GM12874 (cell line): ENCODE results near the gene ADCY2.

ENCODE experiments used
- CTCF ChIP-seq: IDR thresholded peaks from 2 replicates; pipeline ENCODE4 v1.5.1; 2011; ENCODE audit warnings: low read depth, mild to moderate bottlenecking, control low read depth, low read length, moderate library complexity; ENCODE audit not compliant: insufficient read depth

Gene ADCY2

GRCh38 chr5:7867260-7867659 is 471.3 kb downstream of the ADCY2 start:
- TF ChIP-seq CTCF = no peak

- no peak for TF ChIP-seq CTCF
Observed at GRCh38 chr5:7868427-7868772, 472.5 kb downstream of the ADCY2 start.

GRCh38 chr5:7868773-7869473 is 473.0 kb downstream of the ADCY2 start, which contains the start of the genes FASTKD3 and MTRR:
Gene FASTKD3, minus strand, starts transcription at chr5:7869031. Its CDS starts 948 bp downstream, at chr5:7868083.
Gene MTRR, plus strand, starts transcription at chr5:7869148. Its CDS starts 1,647 bp downstream, at chr5:7870795.
- no peak for TF ChIP-seq CTCF

GRCh38 chr5:7869474-7870136 is 473.7 kb downstream of the ADCY2 start:
- TF ChIP-seq CTCF = no peak

- no peak for TF ChIP-seq CTCF
Observed at GRCh38 chr5:7871653-7872052, 475.7 kb downstream of the ADCY2 start.

- no peak for TF ChIP-seq CTCF
Observed at GRCh38 chr5:7872517-7873130, 476.7 kb downstream of the ADCY2 start.

- no peak for TF ChIP-seq CTCF
Observed at GRCh38 chr5:7873216-7873615, 477.3 kb downstream of the ADCY2 start.
